Hematopoietic multipotent progenitor cell treated with erythropoietin and hydrocortisone succinate and interleukin-3 and kit ligand, for 4 days (in vitro differentiated cells): ENCODE results near the gene LAPTM5.

ENCODE experiments used
- DNase-seq: peaks from one replicate; pipeline ENCODE4 v3.0.0-alpha.2; 2015

LAPTM5 gene

DNA sequence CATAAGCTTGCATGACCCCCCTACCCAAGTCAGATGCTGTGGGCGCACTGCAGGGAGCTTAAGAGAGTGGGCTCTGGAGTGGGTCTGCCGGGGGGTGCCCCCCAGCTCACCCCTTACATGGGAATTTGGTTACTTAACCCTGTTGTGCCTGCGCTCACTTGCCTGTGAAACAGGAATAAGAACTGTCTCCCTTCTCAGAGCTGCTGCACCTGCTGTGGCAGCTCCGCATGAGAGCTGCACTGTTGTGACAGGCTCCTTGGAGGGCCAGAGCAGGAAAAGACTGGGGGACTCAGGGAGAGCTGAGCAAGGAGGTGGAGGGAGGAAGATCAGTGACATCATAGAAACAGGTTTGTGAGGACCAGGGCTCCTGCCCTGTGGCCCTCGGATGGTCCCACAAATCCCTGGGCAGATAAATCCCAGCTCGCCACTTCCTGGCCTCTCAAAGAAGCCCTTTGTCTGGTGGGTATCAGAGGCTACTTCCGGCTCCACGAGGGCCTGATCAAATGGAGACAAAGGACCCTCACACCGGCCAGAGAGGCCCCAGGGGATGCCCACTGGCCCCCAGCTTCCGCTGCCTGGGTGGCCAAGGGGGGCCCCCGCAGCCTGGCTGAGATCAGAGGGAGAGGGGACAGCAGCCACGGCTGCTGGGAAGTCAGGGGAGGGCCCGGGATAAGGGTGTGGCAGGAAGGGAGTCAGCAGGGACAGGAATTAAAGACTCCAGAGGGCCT is 28.9 kb upstream of the LAPTM5 start:
- no peak for DNase-seq

GRCh38 chr1:30785714-30786113 is 28.1 kb upstream of the LAPTM5 start:
- no peak for DNase-seq

DNA sequence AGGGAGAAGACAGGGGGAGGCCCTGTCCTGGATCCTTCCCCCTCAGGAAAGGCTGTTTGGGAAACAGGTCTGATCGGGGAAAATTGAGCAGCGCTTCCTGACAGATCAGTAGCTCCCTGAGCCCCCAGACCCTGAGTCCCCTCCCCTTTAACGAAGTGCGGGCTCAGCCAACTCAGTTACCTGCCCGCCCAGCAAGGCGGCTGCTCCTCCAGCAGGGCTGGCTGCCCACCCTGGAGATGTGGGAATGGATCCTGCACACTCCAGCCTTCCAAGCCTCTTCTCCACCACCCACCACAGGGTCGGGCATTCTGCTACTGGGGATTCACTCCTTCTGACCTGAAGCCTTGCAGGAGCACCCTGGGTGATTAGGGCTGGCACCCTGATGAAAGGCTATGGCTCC is 27.6 kb upstream of the LAPTM5 start:
- DNase-seq, result no peak

GRCh38 chr1:30783256-30783915 is 25.8 kb upstream of the LAPTM5 start:
- peak; percentile 78 for DNase-seq

- DNase-seq, result peak; percentile 86
Measured at GRCh38 chr1:30782361-30783255, 25.0 kb upstream of the LAPTM5 start.

DNA sequence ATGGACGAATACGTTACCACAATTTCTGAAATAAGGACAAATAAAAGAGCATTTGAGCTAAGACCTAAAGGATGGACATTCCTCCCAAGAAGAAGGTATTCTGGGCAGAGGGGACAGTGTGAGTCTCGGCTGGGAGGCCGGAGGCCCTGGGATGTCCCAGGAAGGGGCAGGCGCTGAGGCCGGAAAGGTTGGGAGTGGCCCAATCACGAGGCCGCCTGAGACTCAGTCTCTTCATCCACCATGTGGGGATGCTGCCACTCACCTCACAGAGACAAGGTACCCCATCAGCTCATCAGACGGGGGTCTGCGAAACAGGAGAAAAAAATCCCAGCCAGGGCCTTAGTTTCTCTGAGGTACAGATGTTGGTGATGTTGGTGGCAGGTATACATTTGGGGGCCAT is 24.3 kb upstream of the LAPTM5 start:
- no peak for DNase-seq

GRCh38 chr1:30780409-30780808 is 22.8 kb upstream of the LAPTM5 start:
- DNase-seq, result no peak

DNA sequence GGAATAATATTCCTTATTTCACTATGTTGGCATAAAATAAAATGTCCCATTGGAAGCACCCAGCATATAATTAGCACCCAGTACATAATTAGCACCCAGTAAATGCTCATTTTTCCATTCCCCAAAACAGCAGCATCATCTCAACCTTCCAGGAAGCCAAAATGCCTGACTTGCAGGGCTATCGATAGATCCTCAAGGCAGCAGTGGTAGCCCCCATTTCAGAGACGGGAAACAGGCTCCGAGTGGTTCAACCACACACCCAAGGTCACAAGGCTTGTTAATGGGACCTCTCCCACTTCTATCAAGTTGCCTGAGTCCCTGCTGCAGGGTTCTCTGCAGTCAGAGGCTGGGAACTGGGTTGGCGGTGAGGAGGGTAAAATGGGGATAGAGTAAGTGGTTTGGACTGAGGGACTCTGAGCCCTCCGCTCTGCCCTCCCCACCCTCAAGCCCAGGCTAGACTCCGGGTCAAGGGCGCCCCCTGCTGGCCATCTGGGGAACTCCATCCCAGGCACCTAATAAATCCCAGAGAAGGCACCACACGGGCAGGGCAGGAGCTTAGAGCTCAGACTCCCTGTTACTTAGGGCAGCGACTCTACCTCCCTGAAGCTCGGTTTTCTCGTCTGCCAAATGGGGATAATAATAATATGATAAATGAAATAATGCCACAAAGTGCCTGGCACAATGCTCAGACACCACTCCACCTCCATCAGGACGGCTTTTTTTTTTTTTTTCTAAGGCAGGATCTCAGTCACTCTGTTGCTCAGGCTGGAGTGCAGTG is 21.9 kb upstream of the LAPTM5 start:
- peak; percentile 94 for DNase-seq

DNA sequence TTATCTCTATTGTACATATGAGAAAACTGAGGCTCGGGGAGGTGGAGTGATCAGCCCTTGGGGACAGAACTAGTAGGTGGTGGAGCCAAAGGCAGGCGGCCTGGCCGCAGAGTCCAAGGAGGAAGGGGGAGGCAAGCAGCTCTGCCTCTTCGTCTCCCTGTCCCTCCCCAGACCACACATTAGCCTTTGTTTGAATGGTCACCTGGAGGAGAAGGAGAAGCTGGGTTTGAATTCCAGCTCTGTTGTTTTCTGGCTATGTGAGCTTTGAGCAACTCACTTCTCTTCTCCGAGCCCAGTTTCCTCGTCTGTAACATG is 21.4 kb upstream of the LAPTM5 start:
- no peak for DNase-seq

DNA sequence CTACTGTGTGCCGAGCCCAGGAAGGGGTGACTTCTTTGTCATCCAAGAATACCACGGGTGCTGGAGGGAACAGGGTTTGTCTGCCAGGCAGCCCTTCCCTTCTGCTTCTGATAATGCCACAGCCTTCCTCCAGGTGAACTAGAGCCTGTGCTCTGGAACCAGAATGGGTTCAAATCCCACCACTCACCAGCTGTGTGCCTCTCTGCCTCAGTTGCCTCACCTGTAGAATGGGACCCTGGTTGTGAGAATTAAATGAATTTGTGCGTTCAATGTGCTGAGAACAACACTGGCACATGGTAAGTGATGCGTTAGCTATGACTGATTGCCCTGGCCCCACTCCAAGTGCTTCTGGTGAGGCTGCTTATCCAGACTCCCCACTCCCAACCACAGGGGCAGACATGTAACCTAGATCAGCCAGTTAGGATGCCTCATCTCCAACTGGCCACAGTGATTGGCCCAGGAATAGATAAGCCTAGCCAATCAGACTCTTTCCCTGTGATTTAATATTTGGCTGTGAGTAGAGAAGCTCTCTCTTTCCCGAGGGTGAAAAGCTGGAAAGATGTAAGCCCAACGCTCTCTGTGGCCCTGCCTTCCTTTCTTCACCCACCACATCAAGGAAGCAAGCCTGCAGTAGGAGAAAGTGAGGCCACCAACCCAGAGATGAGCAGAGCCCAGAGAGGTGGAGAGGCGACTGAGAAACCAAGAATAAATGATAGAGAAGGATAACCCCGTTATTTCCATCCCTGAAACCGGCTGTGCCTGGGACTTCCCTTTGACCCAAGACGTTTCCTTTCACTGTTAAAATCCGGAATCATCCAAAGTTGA is 20.8 kb upstream of the LAPTM5 start:
- DNase-seq, result peak; percentile 99

DNA sequence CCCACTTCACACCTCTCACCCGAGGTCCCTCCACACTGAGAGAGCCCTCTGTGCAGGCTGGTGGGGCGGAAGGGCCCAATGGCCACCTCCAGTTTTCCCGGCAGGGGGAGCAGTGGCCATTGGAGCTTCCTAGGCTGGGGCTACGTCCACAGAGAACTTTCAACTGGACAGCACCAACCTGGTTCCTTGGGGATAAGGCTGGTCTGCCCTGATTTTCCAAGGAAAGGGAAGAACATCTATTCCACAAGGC is 20.3 kb upstream of the LAPTM5 start:
- no peak for DNase-seq

- no peak for DNase-seq
Measured at GRCh38 chr1:30777060-30777903, 19.7 kb upstream of the LAPTM5 start.

DNA sequence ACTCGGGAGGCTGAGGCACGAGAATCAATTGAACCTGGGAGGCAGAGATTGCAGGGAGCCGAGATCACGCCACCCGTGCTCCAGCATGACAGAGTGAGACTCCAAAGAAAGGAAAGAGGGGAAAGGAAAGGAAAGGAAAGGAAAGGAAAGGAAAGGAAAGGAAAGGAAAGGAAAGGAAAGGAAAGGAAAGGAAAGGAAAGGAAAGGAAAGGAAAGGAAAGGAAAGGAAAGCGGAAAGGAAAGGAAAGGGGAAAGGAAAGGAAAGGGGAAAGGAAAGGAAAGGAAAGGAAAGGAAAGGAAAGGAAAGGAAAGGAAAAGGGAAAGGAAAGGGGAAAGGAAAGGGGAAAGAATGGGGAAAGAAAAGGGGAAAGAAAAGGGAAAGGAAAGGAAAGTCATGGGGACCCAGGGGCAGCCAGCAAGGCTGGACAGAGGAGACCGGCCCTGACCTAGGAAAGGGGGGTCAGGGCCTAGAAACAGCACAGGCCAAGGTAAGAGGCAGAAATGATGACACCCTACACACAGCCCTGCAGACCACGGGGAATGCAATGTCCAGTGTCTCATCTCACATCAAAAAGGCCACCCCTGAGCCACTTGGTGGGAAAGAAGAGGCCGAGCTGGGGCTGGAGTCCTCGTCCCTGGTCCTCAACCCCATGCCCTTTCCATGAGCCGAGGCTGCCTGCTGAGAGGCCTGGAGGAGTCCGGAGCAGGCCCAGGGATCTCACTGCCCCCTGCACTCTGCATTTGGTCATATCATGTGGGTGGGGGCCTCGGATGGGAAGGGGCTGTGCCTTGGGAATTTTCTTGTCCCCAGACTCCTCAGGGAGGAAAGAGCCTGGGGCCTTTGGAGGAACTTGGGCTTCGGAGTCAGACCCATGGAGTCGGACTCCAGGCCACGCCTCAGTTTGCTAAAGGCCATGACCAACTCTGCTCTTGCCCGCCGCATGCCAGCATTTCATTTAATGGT is 18.8 kb upstream of the LAPTM5 start:
- no peak for DNase-seq

GRCh38 chr1:30775433-30775975 is 17.9 kb upstream of the LAPTM5 start:
- no peak for DNase-seq

DNA sequence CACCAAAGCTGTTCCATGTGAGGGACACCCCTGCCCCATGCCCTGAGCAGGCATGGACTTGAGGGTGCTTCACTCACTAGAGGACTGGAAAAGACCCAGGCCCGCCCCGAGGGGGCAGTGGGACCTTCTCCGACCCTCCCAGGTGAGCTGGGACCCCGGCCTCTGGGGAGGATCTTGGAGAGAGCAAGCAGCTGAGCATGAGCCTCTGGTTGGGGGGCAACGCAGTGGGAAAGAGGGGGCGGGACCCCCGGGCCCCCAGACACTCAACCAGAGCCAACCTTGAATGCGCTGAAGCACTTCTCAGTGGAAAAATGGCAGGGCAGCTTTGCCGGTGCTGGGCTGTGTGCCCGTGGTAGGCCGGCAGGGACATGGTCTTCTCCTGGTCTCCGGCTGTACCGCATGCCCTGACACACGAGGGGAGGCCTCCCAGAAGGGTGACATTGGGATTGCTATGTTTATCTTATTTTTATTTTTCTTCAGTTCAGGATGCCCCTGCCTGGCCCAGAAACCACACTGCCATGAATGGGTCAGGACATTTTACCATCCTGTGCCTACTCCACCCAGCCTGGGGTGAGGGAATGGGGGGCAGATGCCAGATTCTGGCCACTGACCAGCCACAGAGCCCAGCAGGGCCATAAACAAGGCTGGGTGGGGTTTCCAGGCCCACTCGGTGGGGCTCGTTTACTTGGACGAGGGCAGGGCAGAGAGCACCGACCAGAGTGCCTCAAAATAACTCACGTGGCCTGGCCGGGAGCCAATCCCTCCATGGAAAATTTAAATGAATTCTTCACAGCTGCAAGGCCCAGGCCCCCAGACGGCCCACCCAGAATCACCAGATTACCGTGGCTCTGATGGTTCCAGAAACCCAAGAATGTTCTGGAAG is 17.2 kb upstream of the LAPTM5 start:
- no peak for DNase-seq

DNA sequence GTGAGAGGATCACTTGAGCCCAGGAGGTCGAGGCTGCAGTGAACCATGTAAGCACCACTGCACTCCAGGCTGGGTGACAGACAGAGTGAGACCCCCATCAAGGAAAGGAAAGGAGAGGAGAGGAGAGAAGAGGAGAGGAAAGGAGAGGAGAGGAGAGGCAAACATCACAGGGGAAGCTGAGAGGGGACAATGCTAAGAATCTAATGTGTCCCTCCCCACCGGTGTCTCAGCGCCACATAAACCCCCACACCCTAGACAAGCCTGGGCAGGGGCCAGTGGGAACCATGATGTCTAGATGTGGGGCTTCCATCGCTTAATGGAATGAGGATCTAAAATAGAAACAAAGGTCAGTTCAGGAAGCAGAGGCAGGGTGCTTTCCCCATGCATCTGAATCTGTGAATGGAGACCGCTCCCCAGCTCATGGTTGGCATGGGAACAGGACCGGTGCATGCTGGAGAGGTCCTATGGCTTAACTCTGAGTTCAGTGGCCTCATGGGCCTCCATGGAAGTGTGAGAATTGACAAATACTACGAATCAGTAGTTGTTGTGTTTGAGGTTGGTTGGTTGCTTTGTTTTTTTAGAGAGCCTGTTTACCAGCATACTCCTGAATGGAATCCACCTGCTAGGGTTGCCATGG is 16.3 kb upstream of the LAPTM5 start:
- no peak for DNase-seq

- DNase-seq, result no peak
Measured at GRCh38 chr1:30771005-30771404, 13.4 kb upstream of the LAPTM5 start.

DNA sequence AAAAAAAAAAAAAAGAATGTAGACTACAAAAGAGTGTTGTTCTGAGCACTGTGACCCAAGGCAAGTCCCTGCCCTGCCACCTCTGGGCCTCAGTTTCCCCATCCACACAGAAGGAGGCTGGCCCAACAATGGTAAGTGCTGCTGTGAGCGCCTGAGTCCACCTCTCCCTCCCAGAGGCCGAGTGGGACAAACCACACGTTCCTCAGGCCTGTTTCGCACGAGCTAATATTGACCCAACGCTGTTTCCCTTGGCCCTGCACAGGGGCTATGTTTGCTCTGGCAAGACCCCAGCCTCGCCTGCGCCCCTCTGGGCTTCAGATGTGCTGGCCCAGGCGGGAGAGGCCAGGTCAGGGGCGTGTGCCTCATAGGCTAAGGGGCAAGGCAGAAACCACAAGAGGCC is 12.6 kb upstream of the LAPTM5 start:
- DNase-seq, result no peak
